ENCODE data around the gene MPC1.
"Not testable (repeated sequence)": the region's sequence is repeated elsewhere in the genome, so short reads cannot be mapped to it uniquely, and the experiment has no call there.

The MPC1 gene

GRCh38 chr6:166379103-166379586 is 3.6 kb downstream of the MPC1 start:
- no peak for DNase-seq

- no peak for DNase-seq
Observed at GRCh38 chr6:166377721-166378120, 5.0 kb downstream of the MPC1 start.

GRCh38 chr6:166375013-166375412 is 7.7 kb downstream of the MPC1 start:
- no peak for DNase-seq

DNA sequence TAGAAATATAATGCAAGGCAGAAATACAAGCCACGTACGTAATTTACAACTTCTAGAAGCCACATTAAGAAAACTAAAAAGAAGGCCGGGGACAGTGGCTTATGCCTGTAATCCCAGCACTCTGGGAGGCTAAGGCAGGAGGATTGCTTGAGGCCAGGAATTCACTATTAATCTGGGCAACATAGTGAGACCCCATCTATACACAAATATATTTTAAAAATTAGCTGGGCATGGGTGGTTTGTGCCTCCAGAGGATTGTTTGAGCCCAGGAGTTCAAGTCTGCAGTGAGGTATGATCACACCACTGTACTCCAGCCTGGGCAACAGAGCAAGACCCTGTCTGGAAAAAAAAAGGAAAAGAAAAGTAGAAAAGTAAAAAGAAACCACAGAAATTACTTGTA is 12.3 kb downstream of the MPC1 start:
- DNase-seq: no peak

- no peak for DNase-seq
Observed at GRCh38 chr6:166369782-166370181, 13.0 kb downstream of the MPC1 start.

GRCh38 chr6:166366921-166367320 is 15.8 kb downstream of the MPC1 start:
- no peak for DNase-seq

- no peak for DNase-seq
Observed at GRCh38 chr6:166365806-166366205, 16.9 kb downstream of the MPC1 start.

- no peak for DNase-seq
Observed at GRCh38 chr6:166365221-166365620, 17.5 kb downstream of the MPC1 start.

DNA sequence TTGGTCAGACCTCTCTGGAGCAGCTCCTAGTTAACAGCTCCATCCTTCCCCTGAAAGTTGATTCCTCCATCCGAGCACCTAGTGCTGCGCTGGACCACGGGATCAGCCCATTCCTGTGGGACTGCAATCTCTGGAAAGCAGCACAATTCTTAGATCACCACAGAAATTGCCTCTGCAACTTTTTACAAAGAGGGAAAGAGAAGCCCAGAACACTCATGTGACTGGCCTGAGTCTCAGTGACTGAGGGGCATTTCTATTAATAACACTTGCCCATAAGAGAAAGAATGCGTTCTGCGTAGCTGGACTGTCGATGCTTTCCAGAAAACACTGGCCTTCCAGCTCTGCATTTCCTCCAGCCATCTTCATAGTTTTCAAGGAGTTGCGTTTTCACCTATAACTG is 18.3 kb downstream of the MPC1 start:
- DNase-seq: no peak

DNA sequence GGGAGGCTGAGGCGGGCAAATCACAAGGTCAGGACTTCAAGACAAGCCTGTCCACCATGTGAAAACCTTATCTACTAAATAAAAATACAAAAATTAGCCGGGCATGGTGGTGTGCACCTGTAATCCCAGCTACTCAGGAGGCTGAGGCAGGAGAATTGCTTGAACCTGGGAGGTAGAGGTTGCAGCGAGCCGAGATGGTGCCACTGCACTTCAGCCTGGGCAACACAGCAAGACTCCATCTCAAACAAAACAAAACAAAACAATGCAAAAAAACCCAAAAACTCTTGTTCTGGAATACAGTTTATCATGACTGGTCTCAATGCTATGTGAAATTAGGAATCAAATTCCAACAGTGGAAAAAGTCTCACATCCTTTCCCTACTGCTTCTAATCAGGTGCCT is 20.3 kb downstream of the MPC1 start:
- DNase-seq: not testable (repeated sequence)

DNA sequence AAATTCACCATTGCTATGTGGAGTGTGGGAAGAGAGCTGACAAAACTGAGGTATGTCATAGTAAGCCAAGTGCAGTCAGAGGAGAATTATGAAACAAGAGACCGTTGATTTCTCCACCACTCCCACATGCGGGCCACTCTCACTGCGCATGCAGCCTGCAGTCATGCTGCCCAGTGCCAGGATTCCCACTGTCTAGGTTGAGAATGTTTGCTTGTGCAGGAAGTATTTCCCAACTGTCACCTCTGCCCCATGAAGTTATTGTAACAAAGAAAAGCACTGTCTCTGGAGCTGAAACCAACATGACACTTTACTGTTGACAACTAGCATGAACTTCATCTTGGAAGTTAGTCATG is 21.7 kb downstream of the MPC1 start:
- no peak for DNase-seq

- no peak for DNase-seq
Observed at GRCh38 chr6:166360243-166361076, 22.3 kb downstream of the MPC1 start.

- DNase-seq: no peak
Observed at GRCh38 chr6:166355552-166355951, 27.2 kb downstream of the MPC1 start.

DNA sequence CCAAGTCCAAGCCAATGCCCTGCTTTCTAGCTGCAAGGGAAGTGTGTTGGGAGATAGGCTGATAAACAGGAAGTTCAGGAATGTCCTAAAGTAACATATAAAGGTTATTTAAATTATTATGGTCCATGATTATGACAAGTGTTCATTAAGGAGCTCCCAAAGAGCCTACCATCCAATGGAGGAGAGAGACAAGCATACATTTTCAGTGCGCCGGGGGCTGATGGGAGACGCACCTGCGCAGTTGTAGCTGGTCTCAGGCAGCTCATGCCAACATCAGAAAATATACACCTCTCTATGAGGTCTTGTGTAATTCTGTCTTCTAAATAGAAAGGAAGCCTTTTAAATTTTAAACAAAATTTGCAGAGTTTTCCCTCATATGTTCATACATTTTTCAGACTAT is 27.8 kb downstream of the MPC1 start:
- DNase-seq: no peak

- no peak for DNase-seq
Observed at GRCh38 chr6:166354143-166354542, 28.6 kb downstream of the MPC1 start.

- DNase-seq: no peak
Observed at GRCh38 chr6:166353507-166353906, 29.2 kb downstream of the MPC1 start.

DNA sequence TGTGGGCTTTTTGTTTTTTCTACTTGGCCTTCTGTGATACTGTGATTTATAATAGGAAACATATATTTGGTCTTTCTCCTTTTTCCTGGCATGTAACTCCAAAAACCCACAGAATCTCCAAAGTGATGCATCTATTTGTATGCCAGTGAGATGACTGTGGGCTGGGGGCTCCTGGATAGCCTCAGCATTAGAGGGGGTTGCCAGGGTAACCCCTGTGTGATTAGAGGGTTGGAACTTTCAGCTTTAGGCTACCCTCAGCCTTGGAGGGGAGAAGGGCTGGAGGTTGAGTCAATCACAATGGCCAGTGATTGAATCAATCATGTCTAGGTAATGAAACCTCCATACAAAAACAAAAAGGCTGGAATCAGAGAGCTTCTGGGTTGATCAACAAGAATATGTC is 29.8 kb downstream of the MPC1 start:
- no peak for DNase-seq

DNA sequence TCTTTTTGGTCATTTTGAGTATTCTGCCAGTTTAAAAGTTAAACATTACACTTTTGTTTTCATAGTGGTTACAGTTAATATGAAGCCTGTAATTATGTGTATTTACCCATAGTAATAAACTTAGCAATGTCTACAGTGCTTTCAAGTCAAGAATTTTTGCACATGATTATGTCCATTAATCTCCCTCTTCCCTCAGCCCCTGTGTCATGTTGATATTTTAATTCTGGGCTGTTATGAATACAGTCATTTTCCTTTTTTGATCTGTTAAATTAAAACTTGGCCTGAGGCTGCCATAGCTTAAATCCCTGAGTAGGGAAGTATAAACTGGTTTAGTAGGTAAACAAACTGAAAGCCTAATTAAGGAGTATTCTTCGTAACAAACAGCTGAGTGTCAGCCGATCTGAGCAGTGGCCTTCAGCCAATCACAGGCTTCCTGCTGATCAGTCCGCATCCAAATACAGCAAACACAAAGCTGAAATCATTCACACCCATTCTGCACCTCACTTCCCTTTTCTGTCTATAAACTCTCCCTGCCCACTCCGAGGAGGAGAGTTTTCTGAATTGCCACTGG is 30.9 kb downstream of the MPC1 start:
- no peak for DNase-seq

DNA sequence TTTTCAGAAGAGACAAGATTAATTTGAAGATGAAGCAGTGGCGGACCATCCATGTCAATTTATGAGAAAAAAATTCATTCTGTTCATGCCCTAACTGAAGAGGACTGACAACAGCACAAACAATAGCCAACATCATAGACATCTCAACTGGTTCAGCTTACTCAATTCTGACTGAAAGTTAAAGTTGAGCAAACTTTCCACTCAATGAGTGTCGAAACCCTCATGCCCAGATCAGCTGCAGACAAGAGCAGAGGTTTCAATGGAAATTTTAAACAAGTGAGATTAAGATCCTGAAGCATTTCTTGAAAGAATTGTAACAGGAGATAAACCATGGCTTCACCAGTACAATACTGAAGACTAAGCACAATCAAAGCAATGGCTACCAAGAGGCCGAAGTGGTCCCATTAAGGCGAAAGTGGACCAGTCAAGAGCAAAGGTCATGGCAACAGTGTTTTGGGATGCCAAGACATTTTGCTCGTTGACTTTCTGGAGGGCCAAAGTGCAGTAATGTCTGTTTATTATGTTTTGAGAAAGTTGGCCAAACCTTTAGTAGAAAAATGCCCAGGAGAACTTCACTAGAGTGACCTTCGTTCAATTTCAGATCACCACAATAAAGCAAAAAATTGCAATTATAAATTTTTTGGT is 34.3 kb downstream of the MPC1 start:
- no peak for DNase-seq

- DNase-seq: no peak
Observed at GRCh38 chr6:166346965-166347364, 35.8 kb downstream of the MPC1 start.

DNA sequence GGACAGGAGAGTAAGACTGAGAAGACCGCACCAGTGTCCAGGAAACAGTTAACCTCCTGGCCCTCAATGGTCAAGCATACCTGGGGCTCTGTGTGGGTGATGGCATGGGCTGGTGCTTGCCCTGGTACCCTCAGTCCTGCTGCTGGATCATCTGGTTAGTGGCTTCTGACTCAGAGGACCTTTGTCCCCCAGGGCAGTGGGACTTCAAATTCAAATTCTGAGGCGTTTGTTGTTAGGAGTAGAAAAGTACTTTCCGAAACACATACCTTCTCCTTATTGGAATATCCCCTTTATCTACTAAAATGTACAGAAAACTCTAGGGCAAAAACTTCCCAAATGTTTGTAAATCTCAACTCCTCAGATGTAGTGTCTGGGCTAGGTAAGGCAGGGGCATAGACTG is 36.3 kb downstream of the MPC1 start:
- DNase-seq: no peak

DNA sequence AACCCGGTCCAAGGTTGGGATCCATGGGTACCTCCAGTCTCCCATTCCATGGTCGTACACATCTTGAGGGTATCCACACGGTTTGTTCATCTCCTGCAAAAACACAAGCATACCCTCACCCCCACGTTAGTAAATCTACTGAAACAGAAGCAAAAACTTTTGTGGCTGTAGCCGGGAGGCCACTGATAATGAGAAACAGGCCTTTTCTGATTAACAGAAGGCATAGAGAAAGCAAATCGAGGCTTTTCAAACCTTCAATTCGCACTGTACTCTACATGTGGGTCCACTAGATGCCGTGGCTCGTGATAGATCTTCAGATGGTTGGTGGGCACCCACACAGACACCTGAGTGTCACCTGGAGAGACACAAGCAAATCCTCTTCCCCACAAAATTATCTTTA is 37.1 kb downstream of the MPC1 start:
- not testable (repeated sequence) for DNase-seq

DNA sequence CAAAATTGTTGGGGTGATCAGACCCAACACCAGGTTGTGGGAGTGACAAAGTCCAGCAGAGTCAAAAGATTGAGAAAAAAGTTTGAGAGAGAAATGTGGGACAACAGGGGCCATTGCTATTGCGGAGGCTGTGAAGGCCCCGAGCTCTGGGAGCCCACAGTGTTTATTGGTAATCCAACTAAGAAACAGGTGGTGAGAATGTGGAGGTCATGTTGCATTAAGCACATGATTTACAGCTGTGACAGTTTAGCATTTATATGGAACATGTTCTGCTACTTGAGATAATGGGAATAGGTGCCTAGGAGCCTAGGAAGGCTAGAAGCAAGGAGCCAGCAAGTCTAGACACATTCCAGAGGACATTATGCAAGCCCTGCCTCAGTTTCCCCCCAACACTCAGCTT is 37.8 kb downstream of the MPC1 start:
- DNase-seq: not testable (repeated sequence)

GRCh38 chr6:166344240-166344639 is 38.5 kb downstream of the MPC1 start:
- DNase-seq: no peak
